Fibroblast of skin of scalp (primary cell): ENCODE results near the gene SCRT2.

Source experiments
- DNase-seq: peaks from one replicate; pipeline ENCODE4 v3.0.0-alpha.2; 2013

SCRT2 gene

DNA sequence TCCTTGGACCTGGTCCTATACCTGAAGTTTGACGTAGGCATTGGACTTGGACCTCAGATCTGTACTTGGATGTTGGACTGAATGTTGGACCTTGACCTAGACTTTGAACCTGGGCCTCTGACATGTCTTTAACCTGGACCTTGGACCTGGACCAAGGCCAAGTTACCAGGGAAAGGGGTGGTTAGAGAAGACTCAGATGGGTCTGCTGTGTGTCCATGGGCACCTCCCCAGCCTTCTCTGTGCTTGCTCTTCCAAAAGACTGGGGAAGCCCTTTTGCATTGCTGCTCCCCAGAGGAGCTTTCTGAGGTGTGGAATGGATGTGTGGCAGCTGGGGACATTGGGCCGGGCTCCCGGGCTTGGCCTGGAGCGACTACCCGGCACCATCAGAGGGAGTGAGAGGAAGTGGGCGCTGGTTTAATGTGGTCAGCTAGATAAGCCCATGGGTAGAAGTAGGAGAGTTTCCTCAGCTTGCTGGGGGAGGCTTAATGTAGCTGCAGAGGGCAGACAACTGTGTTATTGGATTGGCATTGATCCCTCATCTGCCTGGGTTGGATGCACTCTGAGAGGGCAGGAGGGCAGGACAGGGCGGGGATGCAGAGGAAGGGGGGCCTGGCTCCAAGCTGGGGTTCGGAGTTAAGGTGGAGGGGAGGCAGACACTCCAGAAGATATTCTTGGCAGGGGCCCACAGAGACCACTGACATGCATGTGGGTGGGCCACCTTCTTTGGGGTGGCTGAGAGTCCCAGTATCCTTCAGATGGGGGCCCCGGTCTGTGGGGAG is 4.2 kb downstream of the SCRT2 start:
- DNase-seq: no peak

DNA sequence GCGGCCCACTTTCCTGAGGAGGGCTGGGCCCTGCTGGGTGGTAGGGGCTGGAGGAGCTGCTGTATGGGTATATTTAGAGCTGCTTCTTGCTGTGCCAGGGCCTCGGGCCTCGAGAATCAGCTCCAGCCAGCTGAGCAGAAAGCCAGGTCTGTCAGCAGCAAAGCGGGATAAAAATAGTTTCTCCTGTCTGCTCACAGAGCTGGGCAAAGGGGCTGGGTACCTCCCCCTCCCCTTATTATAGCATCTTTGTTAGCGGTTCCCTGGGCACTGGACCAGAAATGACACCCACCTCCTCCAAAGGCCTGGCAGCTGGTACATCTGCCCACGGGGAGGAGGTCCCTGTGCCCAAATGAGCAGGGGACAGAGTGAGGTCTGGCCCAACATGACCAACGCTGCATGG is 6.0 kb downstream of the SCRT2 start:
- DNase-seq: no peak

DNA sequence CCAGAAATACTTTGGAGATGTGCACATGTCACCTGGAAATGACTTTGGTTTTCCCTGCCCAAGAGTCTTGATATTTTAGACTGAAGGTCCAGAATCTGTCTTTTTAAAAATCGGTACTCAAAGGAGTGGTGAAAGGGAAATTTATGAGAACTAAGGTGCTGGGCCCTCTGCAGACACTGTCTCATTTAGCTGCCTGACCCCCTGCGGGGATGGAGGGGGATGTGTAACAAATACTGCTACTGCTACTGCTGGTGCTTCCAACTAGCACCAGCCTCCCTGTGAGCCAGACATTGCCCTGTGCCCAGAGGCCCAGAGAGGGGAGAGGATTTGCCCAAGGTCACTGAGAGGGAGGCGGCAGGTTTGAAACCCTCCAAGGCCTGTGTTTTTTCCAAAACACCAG is 7.0 kb downstream of the SCRT2 start:
- DNase-seq: no peak

DNA sequence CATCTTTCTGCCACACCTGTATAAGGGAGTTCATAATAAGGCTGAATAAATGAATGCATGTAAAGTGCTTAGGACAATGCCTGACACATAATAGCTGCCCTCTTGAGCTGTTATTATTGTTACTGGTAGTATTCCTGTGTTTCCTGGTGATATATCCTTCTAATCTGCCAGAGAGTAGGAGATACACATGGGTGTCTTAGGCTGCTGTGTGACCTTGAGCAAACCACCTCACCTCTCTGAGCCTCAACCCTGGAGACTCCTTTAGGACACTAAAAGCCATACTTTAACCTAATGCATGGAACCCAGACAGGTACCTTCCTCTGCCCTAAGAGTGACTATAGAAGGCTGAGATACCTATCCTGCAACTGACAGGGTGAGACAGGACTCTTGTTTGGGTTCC is 7.6 kb downstream of the SCRT2 start:
- DNase-seq: no peak

DNA sequence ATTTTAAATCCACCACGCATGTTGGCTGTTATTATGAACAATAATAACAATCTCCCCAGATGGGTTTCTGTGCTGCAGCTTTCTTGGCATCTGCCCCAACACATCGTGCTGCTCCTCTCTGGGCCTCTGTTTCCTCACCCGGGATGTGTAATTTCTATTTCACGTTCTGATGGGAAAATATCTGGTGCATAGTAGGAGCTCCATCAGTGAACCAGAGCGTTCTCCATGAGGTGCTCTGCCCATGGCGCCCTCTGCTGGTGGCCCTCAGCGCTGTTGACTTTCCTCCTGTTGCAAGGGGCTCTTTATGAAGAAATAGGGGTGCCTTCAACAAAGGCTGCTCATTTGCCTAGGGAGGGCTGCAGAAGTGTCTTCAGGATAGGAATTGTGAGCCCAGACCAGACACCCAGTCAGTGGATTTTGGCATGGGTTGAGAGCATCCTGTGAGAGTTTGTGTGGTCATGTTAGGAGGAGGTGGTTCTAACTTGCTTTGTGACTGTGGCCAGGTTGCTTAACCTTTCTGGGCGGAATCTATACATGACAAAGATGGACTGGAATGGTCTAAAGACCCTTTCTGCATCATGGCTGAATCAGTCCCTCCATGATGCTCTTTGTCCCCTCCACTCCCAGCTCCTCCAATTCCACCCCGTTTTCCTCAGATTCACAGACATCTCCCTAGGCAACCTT is 8.1 kb downstream of the SCRT2 start:
- peak; percentile 20 for DNase-seq

DNA sequence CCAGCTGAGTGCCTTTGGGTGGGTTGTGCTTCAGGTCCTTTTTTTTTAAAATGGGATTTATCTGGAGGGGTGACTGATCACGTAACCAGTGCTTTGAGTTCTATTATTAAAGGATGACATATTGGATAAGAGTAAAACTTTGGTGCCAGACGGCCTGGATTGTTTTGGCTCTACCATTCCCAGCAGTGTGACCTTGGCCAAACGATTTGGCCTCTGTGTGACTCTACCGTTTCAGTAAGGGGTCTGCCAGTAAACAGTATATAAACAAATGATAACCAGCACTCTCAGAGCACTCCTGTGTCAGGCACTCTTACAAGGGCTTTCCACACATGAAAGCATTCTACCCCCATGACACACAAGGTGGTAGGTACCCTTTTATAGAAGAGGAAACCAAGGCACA is 8.7 kb downstream of the SCRT2 start:
- DNase-seq: no peak

DNA sequence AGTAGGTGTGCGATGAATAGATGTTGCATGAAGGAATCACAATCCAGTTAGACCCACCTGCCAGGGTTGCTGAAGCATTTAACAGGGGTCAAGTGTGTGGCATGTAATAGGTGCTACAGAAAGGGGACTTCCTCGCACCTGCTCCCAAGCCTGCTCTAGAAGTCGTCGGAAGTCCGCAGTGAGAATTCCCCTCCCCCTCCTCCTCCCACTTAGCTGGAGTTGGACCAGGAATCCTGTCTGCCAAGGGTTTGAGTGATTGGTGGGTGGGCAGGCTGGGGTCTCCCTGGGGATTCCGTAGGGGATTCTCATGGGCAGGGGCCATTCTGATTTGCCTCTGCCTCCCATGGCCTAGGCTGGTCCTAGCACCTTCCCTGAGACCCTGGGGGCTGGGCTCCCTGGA is 10.3 kb downstream of the SCRT2 start:
- no peak for DNase-seq

DNA sequence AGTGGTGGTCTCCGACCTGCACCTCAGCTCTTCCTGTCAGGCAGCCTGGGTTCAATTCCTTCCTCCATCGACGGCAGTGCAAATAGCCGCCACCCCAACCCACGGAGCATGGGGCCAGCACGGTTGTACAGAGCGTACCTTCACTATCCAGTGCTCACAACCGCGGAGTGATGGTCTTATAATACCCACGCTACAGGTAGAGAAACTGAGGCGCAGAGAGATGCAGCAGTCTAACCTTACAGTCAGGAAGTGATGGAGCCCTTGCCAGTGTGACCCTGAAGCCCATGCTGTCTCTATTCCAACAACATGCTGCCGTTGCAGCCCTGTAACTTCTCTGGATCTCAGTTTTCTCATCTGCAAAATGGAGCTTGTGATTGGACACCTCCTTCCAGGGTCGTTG is 11.0 kb downstream of the SCRT2 start:
- no peak for DNase-seq

DNA sequence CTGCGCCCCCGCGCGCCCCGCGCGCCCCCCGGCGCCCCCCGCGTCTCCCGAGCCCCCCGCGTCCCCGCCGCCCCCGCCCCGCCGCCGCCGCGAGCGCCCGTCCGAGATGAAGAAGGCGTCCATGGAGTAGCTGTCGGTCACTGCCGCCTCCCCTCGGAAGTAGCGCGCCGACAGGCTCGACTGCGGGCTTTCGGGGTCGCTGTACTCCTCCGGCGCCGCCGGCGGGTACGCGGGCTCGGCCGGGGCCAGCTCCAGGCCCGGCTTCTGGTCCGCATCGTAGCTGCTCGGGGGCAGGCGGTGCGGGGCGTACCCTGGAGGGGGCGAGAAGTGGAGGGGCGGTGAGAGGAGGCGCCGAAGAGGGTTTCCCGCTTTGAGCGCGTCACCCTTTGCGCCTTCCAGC is 11.5 kb downstream of the SCRT2 start:
- DNase-seq: no peak

DNA sequence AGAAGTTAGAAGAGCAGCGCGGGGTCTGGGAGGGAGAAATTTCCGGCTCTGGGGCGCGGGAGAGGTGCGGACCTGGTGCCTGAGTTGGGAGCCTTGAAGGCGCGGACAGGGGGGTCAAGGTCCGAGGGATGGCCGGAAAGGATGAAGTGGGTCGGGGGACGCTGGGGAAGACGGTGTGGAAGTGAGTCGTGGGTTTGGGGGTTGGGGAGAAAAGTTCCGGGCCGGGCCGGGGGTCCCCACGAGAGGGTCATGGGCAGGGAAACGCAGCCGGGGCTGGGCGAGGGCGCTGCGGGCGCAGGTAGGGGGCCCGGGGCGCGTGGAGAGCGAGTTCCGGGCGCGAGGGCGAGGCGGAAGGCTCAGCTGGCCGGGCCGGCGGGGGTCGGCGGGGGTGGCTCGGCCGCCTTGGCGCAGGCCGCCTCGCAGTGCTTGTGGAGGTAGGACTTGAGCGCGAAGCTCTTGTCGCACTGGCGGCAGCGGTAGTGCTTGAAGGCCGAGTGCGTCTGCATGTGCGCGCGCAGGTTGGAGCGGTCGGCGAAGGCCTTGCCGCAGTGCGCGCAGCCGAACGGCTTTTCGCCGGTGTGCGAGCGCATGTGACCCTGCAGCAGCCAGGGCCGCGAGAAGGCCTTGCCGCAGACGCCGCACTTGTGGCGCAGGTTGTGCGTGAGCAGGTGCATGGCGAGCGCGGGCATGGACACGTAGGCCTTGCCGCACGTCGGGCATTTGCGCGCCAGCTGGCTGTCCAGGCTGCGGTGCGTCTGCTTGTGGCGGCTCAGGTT is 12.1 kb downstream of the SCRT2 start:
- no peak for DNase-seq

DNA sequence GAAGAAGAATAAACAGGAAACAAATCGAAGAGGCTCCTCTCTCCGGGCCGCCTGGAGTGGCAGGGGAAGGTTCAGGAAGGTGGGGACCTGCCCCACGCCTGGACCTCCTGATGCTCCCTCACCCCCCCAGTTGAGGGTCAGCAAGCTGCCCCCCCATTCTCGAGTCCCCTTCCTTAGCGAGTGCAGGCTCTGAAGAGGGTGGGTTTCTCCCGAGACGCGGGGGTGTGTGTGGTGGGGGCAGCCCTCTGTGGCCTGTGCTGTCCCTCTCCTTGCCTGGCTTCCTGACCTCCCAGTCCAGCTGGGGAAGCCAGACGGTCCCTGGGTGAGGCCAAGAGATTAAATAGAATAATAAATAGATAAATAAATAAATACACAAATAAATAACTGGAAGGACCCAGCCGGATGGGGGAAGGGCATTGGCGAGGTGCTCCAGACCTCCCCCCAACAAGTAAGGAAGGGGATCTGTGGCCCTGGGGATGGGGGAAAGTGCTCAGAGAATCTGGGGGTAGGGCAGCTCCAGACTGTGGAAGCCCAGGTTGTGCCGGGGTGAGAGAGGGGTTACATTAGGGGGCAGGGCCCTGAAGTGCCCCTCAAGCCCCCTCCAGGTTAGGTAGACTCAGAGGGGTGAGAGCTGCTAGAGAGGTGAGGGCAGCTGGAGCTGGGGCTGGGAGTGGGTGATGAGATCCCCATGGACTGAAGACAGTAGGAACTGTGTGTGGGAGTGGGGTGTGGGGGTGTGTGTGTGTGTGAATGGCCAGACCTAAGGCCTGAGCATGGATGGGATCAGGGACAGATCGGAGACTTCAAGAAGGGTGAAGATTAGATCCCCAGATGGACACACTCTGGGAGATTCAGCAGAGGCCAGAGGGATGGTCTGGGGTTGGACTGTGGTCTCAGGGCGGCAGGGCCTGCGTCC is 13.1 kb downstream of the SCRT2 start:
- no peak for DNase-seq

DNA sequence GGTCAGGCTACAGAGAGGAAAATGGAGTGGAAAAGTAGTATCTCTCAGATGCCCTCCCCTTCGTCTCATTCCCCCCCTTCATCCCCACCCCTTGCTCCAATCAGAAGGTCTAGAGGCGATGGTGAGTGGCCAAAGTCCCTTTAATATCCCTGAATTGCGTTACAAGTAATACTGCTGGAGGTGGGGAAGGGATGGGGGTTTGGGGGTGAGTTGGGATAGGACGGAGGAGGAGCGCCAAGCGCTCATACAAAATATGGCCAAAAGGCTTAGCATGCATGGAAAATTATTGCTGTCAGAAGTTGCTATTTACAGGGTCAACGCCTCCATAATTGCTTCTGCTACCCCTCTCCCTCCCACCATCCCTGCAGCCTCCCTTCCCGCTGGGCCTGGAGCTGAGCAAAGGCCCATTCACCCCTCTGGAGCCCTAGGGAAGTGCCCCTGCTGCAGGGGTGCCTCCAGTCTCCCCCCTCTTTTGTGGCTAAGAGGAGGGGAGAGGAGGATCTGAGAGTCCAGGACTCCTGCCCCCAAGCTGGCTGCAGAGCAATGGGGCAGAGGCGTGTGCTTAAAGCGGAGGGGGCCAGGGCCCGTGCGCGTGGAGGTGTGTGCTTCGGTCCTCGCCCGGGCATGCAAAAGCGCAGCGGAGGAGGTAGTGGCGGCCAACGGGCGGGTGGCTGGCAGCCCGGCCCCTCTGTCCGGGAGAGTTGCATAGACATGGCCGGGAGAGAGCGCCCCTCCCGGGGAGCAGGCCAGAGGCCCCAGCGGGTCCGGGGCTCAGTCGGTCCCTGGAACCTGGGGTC is 13.9 kb downstream of the SCRT2 start:
- no peak for DNase-seq

DNA sequence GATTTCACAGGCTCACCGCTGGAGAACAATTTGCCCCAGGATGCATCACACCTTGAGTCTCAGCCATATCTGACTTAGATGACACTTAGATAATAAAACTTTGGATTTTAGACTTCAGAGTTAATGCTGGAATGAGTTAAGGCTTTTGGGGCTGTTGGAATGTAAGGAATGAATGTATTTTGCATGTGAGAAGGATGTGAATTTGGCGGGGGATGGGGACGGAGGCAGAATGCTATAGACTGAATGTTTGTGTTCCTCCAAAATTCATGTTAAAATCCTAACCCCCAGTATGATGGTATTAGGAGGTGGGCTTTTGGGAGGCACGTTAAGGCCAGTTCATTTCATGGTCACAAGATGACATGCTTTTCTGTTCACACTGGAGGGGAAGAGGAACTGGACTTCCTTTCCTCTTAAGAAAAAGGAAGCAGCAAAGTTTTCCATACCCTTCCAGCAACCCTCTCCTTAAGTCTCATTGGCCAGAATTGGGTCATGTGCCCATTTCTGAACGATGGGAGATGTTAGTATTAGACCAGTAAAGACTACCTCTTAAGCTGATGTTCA is 16.8 kb downstream of the SCRT2 start:
- DNase-seq: peak; percentile 57

DNA sequence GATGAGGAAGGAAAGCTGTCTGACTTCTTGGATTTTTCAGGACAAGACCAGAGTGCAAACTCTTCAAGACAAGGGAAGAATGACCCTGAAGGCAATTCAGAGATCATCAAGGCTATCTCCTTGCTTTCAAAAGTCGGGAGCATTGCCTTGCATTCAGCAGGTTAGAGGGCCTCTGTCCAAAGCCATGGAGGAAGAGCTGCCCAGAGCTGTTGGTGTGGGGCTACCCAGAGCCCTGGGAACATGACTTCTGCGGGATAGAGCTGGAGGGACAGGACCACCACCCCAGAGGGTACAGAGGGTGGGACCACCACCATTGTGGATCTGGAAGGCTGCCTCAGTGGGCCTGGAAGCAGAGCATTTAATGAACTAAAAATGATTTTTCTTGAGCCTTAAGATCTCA is 17.4 kb downstream of the SCRT2 start:
- DNase-seq: no peak

DNA sequence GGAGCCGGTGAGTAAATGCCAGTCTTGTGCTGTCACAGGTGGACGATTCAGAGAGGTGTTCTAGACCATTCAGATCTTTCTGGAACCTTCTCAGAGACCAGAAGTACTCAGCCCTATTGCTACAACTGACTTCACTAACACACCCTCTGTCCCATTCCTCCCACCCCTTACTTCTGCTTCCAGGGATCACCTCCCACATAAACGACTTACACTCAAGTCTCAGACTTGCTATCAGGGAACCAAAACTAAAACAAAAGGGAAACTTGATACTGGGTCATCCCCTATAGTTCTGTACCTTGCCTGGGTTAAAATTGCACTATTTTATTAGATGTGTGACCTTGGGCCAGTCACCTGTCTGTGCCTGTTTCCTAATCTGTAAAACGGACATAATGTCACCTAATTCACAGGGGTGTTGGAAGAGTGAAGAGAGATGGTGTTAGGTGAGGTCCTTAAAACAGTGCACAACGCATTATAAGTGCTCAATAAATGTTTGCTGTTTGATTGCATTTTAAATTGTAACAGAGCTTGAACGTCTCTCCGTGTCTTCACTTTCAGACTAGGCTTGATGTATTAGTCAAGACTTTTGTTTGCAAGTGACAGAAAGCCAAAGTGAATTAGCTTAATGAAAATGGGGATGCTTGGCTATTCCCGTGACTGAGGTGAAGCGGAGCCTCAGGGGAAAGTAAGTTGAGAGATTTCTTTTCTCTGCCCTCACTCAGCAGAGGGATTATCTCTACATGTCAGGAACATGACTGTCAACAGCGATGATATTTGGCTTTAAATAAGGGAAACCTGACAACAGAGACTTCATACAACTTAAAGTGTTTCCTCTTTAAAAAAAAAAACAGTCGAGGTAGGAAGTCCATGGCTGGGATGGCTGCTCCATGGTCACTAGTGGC is 19.6 kb downstream of the SCRT2 start:
- DNase-seq: no peak

DNA sequence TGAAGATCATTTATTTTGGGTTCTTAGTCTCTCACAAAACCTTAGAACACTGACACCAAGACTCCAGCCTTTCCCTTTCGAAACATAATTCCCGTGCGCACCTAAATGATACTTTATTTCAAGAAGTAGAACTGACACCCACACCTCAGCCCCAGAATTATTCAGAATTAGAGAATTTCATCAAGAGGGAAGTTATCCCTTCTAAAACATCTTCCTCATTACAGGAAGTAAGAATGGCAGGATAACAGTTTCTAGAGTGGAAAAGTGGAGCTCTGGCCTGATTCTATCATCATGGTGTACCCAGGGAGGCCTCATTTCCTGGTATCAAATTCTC is 21.2 kb downstream of the SCRT2 start:
- DNase-seq: no peak

DNA sequence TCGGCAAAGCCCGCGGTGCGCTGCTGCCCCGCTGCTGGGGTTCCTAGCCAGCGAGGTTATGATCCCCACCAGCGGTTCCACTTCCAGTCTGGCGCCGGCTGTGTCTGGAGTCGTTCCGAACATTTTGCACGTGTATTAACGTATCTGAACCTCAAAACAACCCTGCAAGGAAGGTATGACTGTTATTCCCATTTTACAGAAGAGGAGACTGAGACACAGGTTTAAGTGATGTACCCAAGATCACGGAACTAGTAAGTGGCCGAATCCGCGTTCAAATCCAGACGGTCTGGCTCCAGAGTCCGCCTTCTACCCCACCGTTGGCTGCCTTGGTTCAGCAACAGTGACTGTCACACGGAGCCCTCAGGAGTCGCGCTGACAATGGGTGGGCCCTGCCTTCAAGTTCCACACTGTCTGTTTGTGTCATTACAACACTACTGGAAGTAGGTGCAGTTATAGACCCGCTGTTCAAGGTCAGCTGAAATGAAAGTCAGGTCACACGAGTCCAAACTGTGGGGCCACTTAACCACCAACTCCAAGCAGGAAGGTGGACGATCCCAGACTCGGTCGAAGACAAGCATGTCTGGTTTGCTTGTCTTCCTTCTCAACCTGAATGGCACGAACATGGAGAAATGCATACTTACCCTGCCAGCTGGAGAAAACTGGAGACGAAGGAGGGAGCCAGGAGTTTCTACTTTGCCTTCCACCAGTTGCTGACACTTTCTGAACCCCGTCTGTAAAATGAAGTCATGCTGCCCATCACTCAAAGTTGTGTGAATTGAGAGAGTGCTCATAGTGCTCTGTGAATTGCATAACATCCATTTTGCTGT is 21.8 kb downstream of the SCRT2 start:
- no peak for DNase-seq

DNA sequence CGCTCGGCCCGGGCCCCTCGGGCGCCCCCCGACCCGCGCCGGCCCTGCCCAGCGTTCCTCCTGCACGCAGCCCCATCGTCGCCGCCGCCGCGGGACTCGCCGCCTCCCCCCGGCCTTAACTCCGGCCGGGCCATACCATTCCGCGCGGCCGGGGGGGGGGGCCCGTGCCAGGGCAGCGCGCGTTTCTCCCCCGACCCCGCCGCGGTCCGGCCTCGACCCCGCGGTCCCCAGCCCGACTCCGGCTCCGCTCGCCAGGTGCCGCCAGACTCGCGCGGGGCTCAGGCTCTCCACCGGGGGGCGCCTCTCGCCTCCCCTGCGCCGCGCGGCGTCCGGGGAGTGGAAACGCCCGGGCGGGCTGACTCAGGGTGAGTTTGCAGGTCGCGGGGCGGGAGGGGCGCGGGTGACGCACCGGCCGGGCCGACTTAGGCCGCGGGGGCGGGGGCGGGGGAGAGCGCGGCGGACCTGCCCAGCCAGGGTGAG is 22.5 kb downstream of the SCRT2 start, which contains the start of gene SRXN1:
Gene SRXN1 (minus strand): TSS at position 91 of the 480 bp plus-strand sequence. CDS start 15 bp downstream, at position 76.
- peak; percentile 92 for DNase-seq

DNA sequence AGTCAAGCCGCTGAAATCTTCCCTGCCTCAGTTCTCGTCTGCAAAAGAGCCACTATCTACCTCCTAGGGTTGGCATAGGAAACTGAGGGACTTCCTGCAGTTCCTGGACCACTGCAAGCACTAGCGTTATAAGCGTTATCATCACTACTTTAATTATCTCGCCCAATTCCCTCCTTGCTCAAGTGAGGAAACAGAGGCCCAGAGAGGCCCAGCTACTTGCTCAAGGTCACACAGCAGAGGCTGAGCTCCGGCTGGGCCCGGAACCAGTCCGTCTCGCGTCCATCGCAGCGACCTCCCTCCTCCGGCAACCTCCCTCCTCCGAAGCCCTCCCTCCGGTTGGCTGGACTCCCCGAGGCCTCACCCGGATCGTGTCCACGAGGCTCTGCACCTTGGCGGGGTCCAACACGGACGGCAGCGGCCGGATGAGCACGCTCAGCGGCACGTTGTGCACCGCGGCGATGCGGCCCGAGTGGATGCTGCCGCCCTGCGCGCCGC is 22.9 kb downstream of the SCRT2 start:
- DNase-seq: no peak
